ENCODE data around the gene FBN1.

DNA sequence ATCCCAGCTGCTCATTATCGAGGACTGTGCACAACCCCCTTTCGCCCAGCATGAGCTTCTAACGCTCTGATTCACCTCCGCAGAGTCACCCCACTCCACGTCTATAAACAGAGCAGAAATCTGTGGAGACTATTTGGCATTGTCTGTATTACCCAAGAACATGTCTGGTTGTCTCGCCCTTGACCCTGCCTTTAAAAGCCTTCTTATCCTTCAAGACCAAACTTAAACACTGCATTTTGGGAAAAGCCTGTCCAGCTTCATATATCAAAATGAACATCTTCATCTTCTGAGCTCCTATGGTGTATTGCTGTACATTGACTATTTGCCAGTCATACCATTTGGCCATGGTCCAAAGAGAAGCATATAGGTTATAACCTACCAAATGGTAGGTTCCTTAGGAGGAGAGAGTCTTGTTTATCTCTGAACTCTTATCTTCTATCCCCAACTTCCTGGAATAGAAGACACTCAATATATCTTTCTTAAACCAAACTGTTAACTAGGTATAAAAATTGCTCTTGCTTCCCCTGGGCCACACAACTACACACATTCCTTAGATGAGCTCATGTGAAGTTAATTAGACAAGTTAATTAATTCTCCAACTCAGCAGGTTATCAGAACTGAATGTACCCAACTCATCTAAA is 90.1 kb downstream of the FBN1 start:
- TF ChIP-seq, protein P1, sequence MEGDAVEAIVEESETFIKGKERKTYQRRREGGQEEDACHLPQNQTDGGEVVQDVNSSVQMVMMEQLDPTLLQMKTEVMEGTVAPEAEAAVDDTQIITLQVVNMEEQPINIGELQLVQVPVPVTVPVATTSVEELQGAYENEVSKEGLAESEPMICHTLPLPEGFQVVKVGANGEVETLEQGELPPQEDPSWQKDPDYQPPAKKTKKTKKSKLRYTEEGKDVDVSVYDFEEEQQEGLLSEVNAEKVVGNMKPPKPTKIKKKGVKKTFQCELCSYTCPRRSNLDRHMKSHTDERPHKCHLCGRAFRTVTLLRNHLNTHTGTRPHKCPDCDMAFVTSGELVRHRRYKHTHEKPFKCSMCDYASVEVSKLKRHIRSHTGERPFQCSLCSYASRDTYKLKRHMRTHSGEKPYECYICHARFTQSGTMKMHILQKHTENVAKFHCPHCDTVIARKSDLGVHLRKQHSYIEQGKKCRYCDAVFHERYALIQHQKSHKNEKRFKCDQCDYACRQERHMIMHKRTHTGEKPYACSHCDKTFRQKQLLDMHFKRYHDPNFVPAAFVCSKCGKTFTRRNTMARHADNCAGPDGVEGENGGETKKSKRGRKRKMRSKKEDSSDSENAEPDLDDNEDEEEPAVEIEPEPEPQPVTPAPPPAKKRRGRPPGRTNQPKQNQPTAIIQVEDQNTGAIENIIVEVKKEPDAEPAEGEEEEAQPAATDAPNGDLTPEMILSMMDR (IDR thresholded peaks at IDR 0.05), result no peak
- no peak for TF ChIP-seq POLR2A (IDR thresholded peaks at IDR 0.05)
